Loucy (cell line): Measurements from ENCODE around the gene SLC6A6.
A peak's percentile ranks its signal among the peaks of the same experiment; 100 is the strongest.

Experiments
- H2AFZ ChIP-seq: fragments of 200-600 bp; sonication (generic); 2 replicates; pipeline ENCODE4 v1.6.0; 2016; ENCODE audit warnings: antibody characterized with exemption, mild to moderate bottlenecking, low read length, moderate library complexity
- H3F3A ChIP-seq: fragments of 200-600 bp; 2 replicates; pipeline ENCODE4 v1.6.0; 2016; ENCODE audit warnings: antibody characterized with exemption, low read depth, mild to moderate bottlenecking
- H3K27me3 ChIP-seq: fragments of 200-600 bp; sonication (generic); 2 replicates; pipeline ENCODE4 v1.6.1; 2014; ENCODE audit warnings: low read length, mild to moderate bottlenecking; ENCODE audit not compliant: insufficient read depth, poor library complexity, severe bottlenecking
- H3K36me3 ChIP-seq: fragments of 200-600 bp; sonication (generic); 2 replicates; pipeline ENCODE4 v1.6.1; 2016; ENCODE audit warnings: low read length; ENCODE audit not compliant: insufficient read depth
- H3K4me1 ChIP-seq: fragments of 200-600 bp; sonication (generic); 2 replicates; pipeline ENCODE4 v1.5.1; 2014; ENCODE audit warnings: low read length, mild to moderate bottlenecking; ENCODE audit not compliant: insufficient read depth, poor library complexity, severe bottlenecking
- H3K4me2 ChIP-seq: fragments of 200-600 bp; sonication (generic); 2 replicates; pipeline ENCODE4 v1.6.0; 2014; ENCODE audit warnings: antibody characterized with exemption, low read length, low read depth, mild to moderate bottlenecking; ENCODE audit not compliant: poor library complexity, severe bottlenecking
- H3K4me3 ChIP-seq: fragments of 200-600 bp; sonication (generic); 2 replicates; pipeline ENCODE4 v1.5.1; 2014; ENCODE audit warnings: low read length, mild to moderate bottlenecking, mixed read lengths; ENCODE audit not compliant: poor library complexity, severe bottlenecking
- H3K79me2 ChIP-seq: fragments of 200-600 bp; sonication (generic); 2 replicates; pipeline ENCODE4 v1.6.1; 2014; ENCODE audit warnings: low read length; ENCODE audit not compliant: insufficient read depth
- H3K9ac ChIP-seq: fragments of 200-600 bp; sonication (generic); 2 replicates; pipeline ENCODE4 v1.6.0; 2014; ENCODE audit warnings: mild to moderate bottlenecking, low read depth, low read length, moderate library complexity; ENCODE audit not compliant: poor library complexity, severe bottlenecking
- H3K9me2 ChIP-seq: fragments of 200-600 bp; sonication (generic); replicated peaks from 2 replicates; pipeline ENCODE4 v1.6.1; 2016; ENCODE audit warnings: low read depth, low read length, mixed read lengths
- H3K9me3 ChIP-seq: fragments of 200-600 bp; sonication (generic); 2 replicates; pipeline ENCODE4 v1.6.1; 2014; ENCODE audit warnings: mild to moderate bottlenecking, antibody characterized with exemption, low read length, low read depth; ENCODE audit not compliant: insufficient read depth
- H4K20me1 ChIP-seq: fragments of 200-600 bp; sonication (generic); 2 replicates; pipeline ENCODE4 v1.6.0; 2014; ENCODE audit warnings: antibody characterized with exemption, low read length, mild to moderate bottlenecking; ENCODE audit not compliant: insufficient read depth, poor library complexity, severe bottlenecking
- CTCF ChIP-seq: fragments of 200-600 bp; sonication (generic); conservative IDR thresholded peaks from 2 replicates; pipeline ENCODE4 v1.5.1; 2014; ENCODE audit warnings: mild to moderate bottlenecking, antibody characterized with exemption, low read length
- EZH2phosphoT487 ChIP-seq: fragments of 200-600 bp; IDR thresholded peaks from 2 replicates; pipeline ENCODE4 v1.6.1; 2018; ENCODE audit warnings: antibody characterized with exemption, mild to moderate bottlenecking, moderate library complexity, borderline replicate concordance

The SLC6A6 gene

GRCh38 chr3:14431452-14431916, 29.1 kb downstream of the SLC6A6 start:
- no peak overlapping the region for H2AFZ ChIP-seq
- peak overlapping the region; percentile 60 for H3K9ac ChIP-seq
- H3K4me3 ChIP-seq = peak overlapping the region; percentile 53
- H4K20me1 ChIP-seq = peaks cover 6% of the 10 kb centered on the region
- no peaks in the 10 kb centered on the region for H3K9me2 ChIP-seq
- no peaks in the 10 kb centered on the region for H3K9me3 ChIP-seq
- peak overlapping the region; percentile 88 for H3K4me2 ChIP-seq
- no peaks in the 10 kb centered on the region for H3K27me3 ChIP-seq
- H3F3A ChIP-seq = peaks cover 12% of the 10 kb centered on the region; the same call in 1 of the 2 replicates
- peaks cover 56% of the 10 kb centered on the region; the same call in 1 of the 2 replicates for H3K79me2 ChIP-seq
- H3K36me3 ChIP-seq = no peaks in the 10 kb centered on the region
- peaks cover 40% of the 10 kb centered on the region for H3K4me1 ChIP-seq
- TF ChIP-seq CTCF (peak; percentile 30; the same call in 1 of the 2 replicates), EZH2phosphoT487 (no peak)

- Histone ChIP-seq H3K36me3 (no peaks in the 10 kb centered on the region), H3K27me3 (no peaks in the 10 kb centered on the region), H3K79me2 (peaks cover 60% of the 10 kb centered on the region; the same call in 1 of the 2 replicates), H3K4me3 (peak overlapping the region; percentile 61), H2AFZ (no peak overlapping the region), H3K9ac (peak overlapping the region; percentile 67), H3F3A (peaks cover 12% of the 10 kb centered on the region; the same call in 1 of the 2 replicates), H3K4me1 (peaks cover 46% of the 10 kb centered on the region), H3K4me2 (peak overlapping the region; percentile 88), H3K9me2 (no peaks in the 10 kb centered on the region), H3K9me3 (no peaks in the 10 kb centered on the region), H4K20me1 (peaks cover 6% of the 10 kb centered on the region)
- TF ChIP-seq CTCF = no peak
- no peak for TF ChIP-seq EZH2phosphoT487
These were observed 29.8 kb downstream of the SLC6A6 start for GRCh38 chr3:14431917-14432834.

- peak overlapping the region; percentile 67 for H3K9ac ChIP-seq
- no peaks in the 10 kb centered on the region for H3K36me3 ChIP-seq
- H3F3A ChIP-seq = peaks cover 12% of the 10 kb centered on the region; the same call in 1 of the 2 replicates
- no peaks in the 10 kb centered on the region for H3K27me3 ChIP-seq
- H3K79me2 ChIP-seq = peaks cover 63% of the 10 kb centered on the region; the same call in 1 of the 2 replicates
- no peaks in the 10 kb centered on the region for H3K9me2 ChIP-seq
- H2AFZ ChIP-seq = no peak overlapping the region
- no peaks in the 10 kb centered on the region for H3K9me3 ChIP-seq
- peak overlapping the region; percentile 88 for H3K4me2 ChIP-seq
- H3K4me3 ChIP-seq = peak overlapping the region; percentile 61
- TF ChIP-seq CTCF (no peak), EZH2phosphoT487 (no peak)
- H4K20me1 ChIP-seq = peaks cover 7% of the 10 kb centered on the region
- peaks cover 46% of the 10 kb centered on the region for H3K4me1 ChIP-seq
These were observed 30.7 kb downstream of the SLC6A6 start for GRCh38 chr3:14433106-14433505.
